DMS79 treated with DMSO at 0.1 percent for 48 hours (cell line): ENCODE measurements around the gene PPM1H.
"Not testable (repeated sequence)": the region's sequence is repeated elsewhere in the genome, so short reads cannot be mapped to it uniquely, and the experiment has no call there.

Experiments
- DNase-seq: peaks from one replicate; lab custom pipeline; 2025; lab: John Stamatoyannopoulos, UW

The PPM1H gene

GRCh38 chr12:62908674-62909073 is 26.3 kb downstream of the PPM1H start:
- DNase-seq: no peak

- DNase-seq: no peak
Measured at GRCh38 chr12:62907561-62907960, 27.4 kb downstream of the PPM1H start.

- no peak for DNase-seq
Measured at GRCh38 chr12:62907078-62907477, 27.9 kb downstream of the PPM1H start.

- no peak for DNase-seq
Measured at GRCh38 chr12:62903151-62903550, 31.8 kb downstream of the PPM1H start.

GRCh38 chr12:62900686-62901272 is 34.2 kb downstream of the PPM1H start:
- DNase-seq: no peak

DNA sequence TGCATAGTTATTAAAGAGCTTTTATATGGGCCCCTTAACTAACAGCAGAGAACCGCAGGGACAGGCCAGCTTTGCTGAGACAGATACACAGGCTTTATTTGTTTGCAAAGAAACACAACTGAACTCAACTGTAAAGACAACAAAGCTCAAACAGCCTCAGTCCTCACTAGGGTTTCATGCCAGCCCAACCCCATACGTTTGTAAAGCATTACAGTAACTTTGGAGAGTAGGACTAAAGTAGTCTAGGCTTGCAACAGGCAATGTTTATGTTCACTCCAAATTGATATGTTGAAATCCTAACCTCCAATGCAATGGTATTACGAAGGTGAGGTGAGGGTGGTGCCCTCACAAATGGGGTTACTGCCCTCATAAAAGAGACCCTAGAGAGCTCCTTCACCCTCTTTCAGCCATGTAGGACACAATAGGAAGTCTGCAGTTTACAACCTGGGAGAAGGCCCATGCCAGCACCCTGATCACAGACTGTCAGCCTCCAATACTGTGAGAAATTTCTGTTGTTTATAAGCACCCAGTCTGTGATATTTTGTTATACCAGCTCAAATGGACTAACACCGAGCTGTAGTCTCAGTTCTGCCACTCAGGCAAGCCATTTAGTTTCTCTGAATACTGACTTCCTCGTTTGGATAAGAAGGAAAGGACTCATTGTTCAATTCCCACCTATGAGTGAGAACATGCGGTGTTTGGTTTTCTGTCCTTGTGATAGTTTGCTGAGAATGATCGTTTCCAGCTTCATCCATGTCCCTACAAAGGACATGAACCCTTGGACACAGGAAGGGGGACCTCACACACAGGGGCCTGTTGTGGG is 35.2 kb downstream of the PPM1H start:
- DNase-seq: no peak

- DNase-seq: no peak
Measured at GRCh38 chr12:62898526-62898925, 36.4 kb downstream of the PPM1H start.

GRCh38 chr12:62895351-62895877 is 39.5 kb downstream of the PPM1H start:
- no peak for DNase-seq

GRCh38 chr12:62893276-62893675 is 41.7 kb downstream of the PPM1H start:
- DNase-seq: no peak

DNA sequence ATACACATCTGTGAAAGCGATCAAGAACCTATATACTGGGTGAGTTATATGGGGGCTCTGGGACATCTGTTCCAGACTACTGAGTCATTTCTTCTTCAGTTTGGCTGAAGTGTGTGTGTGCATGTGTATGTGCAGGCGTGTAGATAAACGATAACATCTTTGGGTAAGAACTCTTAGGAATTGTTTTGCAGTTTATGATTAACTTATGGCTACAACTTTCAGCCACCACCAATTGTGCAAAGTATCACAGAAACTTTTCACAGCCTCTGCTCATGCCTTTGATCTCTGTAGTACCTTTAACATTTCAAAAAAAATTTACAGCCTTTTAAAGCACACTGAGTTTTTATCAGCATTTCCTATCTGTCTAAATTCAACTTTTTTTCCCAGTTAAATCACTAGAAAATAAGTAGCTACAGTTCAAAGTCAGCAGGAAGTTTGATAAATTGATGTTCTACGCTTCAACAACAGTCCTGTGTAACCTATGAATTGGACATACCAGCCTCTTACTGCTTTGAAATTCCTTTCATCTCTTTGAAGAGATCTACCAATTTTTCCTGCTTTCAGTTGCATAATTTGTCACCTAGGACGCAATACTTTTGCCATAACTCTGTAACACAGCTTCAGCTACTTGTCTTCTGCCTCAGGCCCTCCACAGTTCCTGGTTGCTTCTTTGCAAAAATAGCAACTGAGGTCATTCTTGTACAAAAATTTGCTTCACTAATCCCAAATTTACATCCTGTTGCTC is 43.0 kb downstream of the PPM1H start:
- DNase-seq: no peak

DNA sequence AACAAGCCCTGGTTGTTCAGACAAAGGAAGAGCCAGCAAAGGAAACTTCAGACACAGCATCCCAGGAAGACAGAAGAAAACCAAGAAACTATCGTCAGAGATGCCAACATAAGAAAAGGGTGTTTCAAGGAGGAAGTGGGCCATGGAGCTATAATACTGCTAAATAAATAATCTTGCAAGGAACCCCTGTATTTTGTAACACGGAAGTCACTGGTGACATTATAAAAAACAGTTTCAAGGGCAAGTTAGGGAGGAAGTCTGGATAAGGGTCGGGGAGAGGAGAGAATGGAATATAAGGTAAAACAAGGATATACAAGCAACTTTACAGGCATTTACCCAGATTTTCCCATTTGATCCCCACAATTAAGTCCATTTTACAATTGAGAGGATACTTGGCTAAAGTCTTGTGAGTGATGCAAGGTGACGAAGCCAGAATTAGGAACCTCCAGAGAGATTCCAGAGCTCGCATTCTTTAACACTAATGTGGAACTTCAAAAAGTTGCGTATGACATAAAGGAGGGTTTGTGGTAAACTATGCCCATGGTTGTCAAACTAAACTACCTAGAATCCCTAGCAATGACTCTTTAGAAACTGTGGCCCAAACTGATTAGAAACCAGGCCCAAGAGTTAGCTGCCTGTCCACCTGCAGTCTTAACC is 46.4 kb downstream of the PPM1H start:
- DNase-seq: no peak

GRCh38 chr12:62886796-62887195 is 48.2 kb downstream of the PPM1H start:
- DNase-seq: no peak

DNA sequence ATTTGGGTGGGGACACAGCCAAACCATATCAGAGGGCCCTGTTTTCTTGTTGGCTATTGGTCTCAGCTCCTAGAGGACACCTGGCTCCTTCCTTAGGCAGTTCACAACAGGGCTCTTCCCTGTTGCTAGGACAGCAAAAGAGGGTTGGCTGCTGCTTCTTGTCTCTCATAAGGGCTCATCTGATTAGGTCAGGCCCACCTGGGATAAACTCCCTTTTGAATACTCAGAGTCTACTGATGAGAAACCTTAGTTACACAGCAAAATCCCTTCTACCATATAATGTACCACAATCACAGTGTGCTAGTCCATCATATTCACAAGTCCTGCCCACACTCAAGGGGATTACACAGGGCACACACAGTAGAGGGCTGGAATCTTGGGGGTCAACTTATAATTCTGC is 49.7 kb downstream of the PPM1H start:
- no peak for DNase-seq

DNA sequence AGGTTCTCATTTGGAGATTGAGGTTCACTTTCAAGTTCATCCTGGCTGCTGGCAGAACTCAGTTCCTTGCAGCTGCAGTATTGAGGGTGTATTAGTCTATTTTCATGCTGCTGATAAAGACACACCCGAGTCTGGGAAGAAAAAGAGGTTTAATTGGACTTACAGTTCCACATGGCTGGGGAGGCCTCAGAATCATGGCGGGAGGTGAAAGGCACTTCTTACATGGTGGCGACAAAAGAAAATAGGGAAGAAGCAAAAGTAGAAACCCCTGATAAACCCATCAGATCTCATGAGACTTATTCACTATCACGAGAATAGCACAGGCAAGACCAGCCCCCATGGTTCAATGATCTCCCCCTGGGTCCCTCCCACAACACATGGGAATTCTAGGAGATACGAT is 50.1 kb downstream of the PPM1H start:
- DNase-seq: not testable (repeated sequence)

GRCh38 chr12:62882696-62883095 is 52.3 kb downstream of the PPM1H start:
- no peak for DNase-seq

GRCh38 chr12:62882140-62882539 is 52.8 kb downstream of the PPM1H start:
- no peak for DNase-seq

- no peak for DNase-seq
Measured at GRCh38 chr12:62879691-62880090, 55.3 kb downstream of the PPM1H start.

DNA sequence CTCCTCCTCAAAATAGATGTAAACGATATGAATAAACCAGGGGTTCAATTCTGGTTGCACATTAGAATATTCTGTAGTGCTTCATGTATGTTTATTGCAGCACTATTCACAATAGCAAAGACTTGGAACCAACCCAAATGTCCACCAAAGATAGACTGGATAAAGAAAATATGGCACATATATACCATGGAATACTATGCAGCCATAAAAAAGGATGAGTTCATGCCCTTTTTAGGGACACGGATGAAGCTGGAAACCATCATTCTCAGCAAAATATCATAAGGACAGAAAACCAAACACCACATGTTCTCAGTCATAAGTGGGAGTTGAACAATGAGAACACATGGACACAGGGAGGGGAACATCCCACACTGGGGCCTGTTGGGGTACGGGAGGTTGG is 55.7 kb downstream of the PPM1H start:
- not testable (repeated sequence) for DNase-seq

- DNase-seq: no peak
Measured at GRCh38 chr12:62878211-62878610, 56.7 kb downstream of the PPM1H start.

- no peak for DNase-seq
Measured at GRCh38 chr12:62876938-62877548, 57.9 kb downstream of the PPM1H start.

GRCh38 chr12:62873826-62874448 is 61.0 kb downstream of the PPM1H start:
- DNase-seq: no peak
